GM23338 (cell line): ENCODE measurements around the gene DLG2. TPM values are rescaled to one million over a fixed set of nuclear protein-coding genes. Genes with fewer than 3 reads are reported as not detected.
A peak's percentile ranks its signal among the peaks of the same experiment; 100 is the strongest.

Experiments
- ATAC-seq: fragments of 200-7000 bp; cut with Tn5 transposase; 3 replicates; pipeline ENCODE4 v1.9.1; 2020
- DNase-seq: peaks from one replicate; pipeline ENCODE4 v3.0.0-alpha.2; 2015; ENCODE audit warnings: low spot score
- H2AFZ ChIP-seq: fragments of 200-600 bp; sonication (generic); 2 replicates; pipeline ENCODE4 v1.8.0; 2016; ENCODE audit warnings: antibody characterized with exemption, mild to moderate bottlenecking, moderate library complexity
- H3F3A ChIP-seq: fragments of 200-600 bp; sonication (generic); replicated peaks from 2 replicates; pipeline ENCODE4 v1.8.0; 2017; ENCODE audit warnings: antibody characterized with exemption, mixed run types, low read depth
- H3K27ac ChIP-seq: fragments of 200-600 bp; sonication (generic); 2 replicates; pipeline ENCODE4 v1.6.1; 2016; ENCODE audit warnings: low read depth
- H3K27me3 ChIP-seq: fragments of 200-600 bp; sonication (generic); 2 replicates; pipeline ENCODE4 v1.8.0; 2016; ENCODE audit warnings: mild to moderate bottlenecking, mixed run types, moderate library complexity; ENCODE audit not compliant: insufficient read depth
- H3K36me3 ChIP-seq: fragments of 200-600 bp; sonication (generic); 2 replicates; pipeline ENCODE4 v1.8.0; 2016; ENCODE audit warnings: mild to moderate bottlenecking; ENCODE audit not compliant: insufficient read depth
- H3K4me1 ChIP-seq: fragments of 200-600 bp; sonication (generic); 2 replicates; pipeline ENCODE4 v1.8.0; 2016; ENCODE audit warnings: mild to moderate bottlenecking, moderate library complexity; ENCODE audit not compliant: insufficient read depth
- H3K4me2 ChIP-seq: fragments of 200-600 bp; sonication (generic); 2 replicates; pipeline ENCODE4 v1.7.1; 2017; ENCODE audit warnings: mixed run types
- H3K4me3 ChIP-seq: fragments of 200-600 bp; sonication (generic); 2 replicates; pipeline ENCODE4 v1.6.1; 2016; ENCODE audit warnings: mixed run types
- H3K79me2 ChIP-seq: fragments of 200-600 bp; sonication (generic); replicated peaks from 2 replicates; pipeline ENCODE4 v1.8.0; 2017; ENCODE audit warnings: mild to moderate bottlenecking; ENCODE audit not compliant: insufficient read depth
- H3K9me2 ChIP-seq: fragments of 200-600 bp; sonication (generic); 2 replicates; pipeline ENCODE4 v1.8.0; 2017; ENCODE audit not compliant: insufficient read depth
- H4K20me1 ChIP-seq: fragments of 200-600 bp; sonication (generic); replicated peaks from 2 replicates; pipeline ENCODE4 v1.8.0; 2017; ENCODE audit warnings: mild to moderate bottlenecking; ENCODE audit not compliant: insufficient read depth
- H3K27ac Mint-ChIP-seq: 2 replicates; pipeline ENCODE4 v1.8.0; 2020; ENCODE audit warnings: inconsistent platforms, mild to moderate bottlenecking, moderate library complexity, mixed read lengths
- H3K27me3 Mint-ChIP-seq: 3 replicates; pipeline ENCODE4 v1.8.0; 2022; ENCODE audit warnings: low read depth, mild to moderate bottlenecking, moderate library complexity, mixed read lengths, inconsistent platforms; ENCODE audit not compliant: insufficient read depth, poor library complexity
- H3K36me3 Mint-ChIP-seq: 3 replicates; pipeline ENCODE4 v1.8.0; 2021; ENCODE audit warnings: low read depth, mild to moderate bottlenecking, inconsistent platforms, moderate library complexity, mixed read lengths
- H3K4me1 Mint-ChIP-seq: 3 replicates; pipeline ENCODE4 v1.8.0; 2020; ENCODE audit warnings: mild to moderate bottlenecking, inconsistent platforms, mixed read lengths
- H3K4me3 Mint-ChIP-seq: 3 replicates; pipeline ENCODE4 v1.8.0; 2021; ENCODE audit warnings: moderate library complexity, mild to moderate bottlenecking, inconsistent platforms, mixed read lengths
- H3K9me3 Mint-ChIP-seq: 3 replicates; pipeline ENCODE4 v1.8.0; 2020; ENCODE audit warnings: moderate library complexity, mild to moderate bottlenecking, inconsistent platforms, mixed read lengths
- CREB1 ChIP-seq: fragments of 250-450 bp; sonication (Bioruptor Pico); IDR thresholded peaks from 2 replicates; pipeline ENCODE4 v1.5.0; 2020; ENCODE audit warnings: low read depth, mild to moderate bottlenecking, moderate library complexity
- ETS1 ChIP-seq: IDR thresholded peaks from 2 replicates; pipeline ENCODE4 v1.6.1; 2016; ENCODE audit warnings: antibody characterized with exemption
- EZH2 ChIP-seq: fragments of 200-600 bp; sonication (generic); IDR thresholded peaks from one replicate; pipeline ENCODE4 v1.8.0; 2017; ENCODE audit warnings: antibody characterized with exemption, mild to moderate bottlenecking, low read depth; ENCODE audit not compliant: unreplicated experiment
- EZH2phosphoT487 ChIP-seq: fragments of 200-600 bp; sonication (generic); IDR thresholded peaks from one replicate; pipeline ENCODE4 v1.8.1; 2018; ENCODE audit warnings: antibody characterized with exemption; ENCODE audit not compliant: unreplicated experiment
- JUNB ChIP-seq: IDR thresholded peaks from one replicate; pipeline ENCODE4 v1.6.1; 2016; ENCODE audit warnings: antibody characterized with exemption; ENCODE audit not compliant: unreplicated experiment
- NANOG ChIP-seq: IDR thresholded peaks from 2 replicates; pipeline ENCODE4 v1.6.1; 2016; ENCODE audit warnings: antibody characterized with exemption, borderline replicate concordance
- POLR2AphosphoS5 ChIP-seq: IDR thresholded peaks from 2 replicates; pipeline ENCODE4 v1.6.1; 2016; ENCODE audit warnings: antibody characterized with exemption, low read depth
- STAT1 ChIP-seq: IDR thresholded peaks from one replicate; pipeline ENCODE4 v1.6.1; 2016; ENCODE audit warnings: antibody characterized with exemption; ENCODE audit not compliant: unreplicated experiment
- ZNF114 ChIP-seq: fragments of 250-450 bp; sonication (Bioruptor Pico); IDR thresholded peaks from 2 replicates; pipeline ENCODE4 v1.5.0; 2020; ENCODE audit warnings: mild to moderate bottlenecking, moderate library complexity
- ZNF331 ChIP-seq: fragments of 250-450 bp; sonication (Bioruptor Pico); IDR thresholded peaks from 2 replicates; pipeline ENCODE4 v1.5.0; 2020; ENCODE audit warnings: low read depth, mild to moderate bottlenecking, moderate library complexity
- long read RNA-seq: library from polyadenylated mRNA; unstranded; transcript quantifications from one replicate; pipeline ENCODE4 v2.0.0, GENCODE V29; 2020; ENCODE audit not compliant: unreplicated experiment
- polyA plus RNA-seq: library from polyadenylated mRNA; unstranded; fragments of >200 nt; fragmentation: Nextera tagmentation; extraction: Ambion mirVana; gene quantifications from 2 replicates; pipeline ENCODE4 v1.2.1, GENCODE V29; 2016
- total RNA-seq: library from RNA; depleted of rRNA; stranded (reverse); fragments of >200 nt; shearing (Covaris generic); gene quantifications from 2 replicates; pipeline ENCODE4 v1.2.3, GENCODE V29; 2014; rRNA removed
- TF ChIP-seq, protein P1 (sequence below), 2 experiments: fragments of 200-600 bp in 1 of 2; sonication (generic) in 1 of 2; conservative IDR thresholded peaks; 2 replicates each; pipeline versions ENCODE4 v1.5.1 to v1.6.1; 2016 to 2017; ENCODE audit warnings: antibody characterized with exemption in 2 of 2, low read depth in 2 of 2, mild to moderate bottlenecking in 2 of 2, moderate library complexity in 1 of 2
- TF ChIP-seq, protein P2 (sequence below): fragments of 250-450 bp; sonication (Bioruptor Pico); IDR thresholded peaks from 2 replicates; pipeline ENCODE4 v1.5.0; 2020; ENCODE audit warnings: mild to moderate bottlenecking, moderate library complexity
- TF ChIP-seq, protein P3 (sequence below): IDR thresholded peaks from one replicate; pipeline ENCODE4 v1.6.1; 2018; ENCODE audit warnings: antibody characterized with exemption; ENCODE audit not compliant: unreplicated experiment

Gene DLG2
- 14.4 and 19.8 TPM in 2 replicates for total RNA-seq
- polyA plus RNA-seq = 13.0 and 21.5 TPM in 2 replicates
- long read RNA-seq, partial matches to known transcripts = 0 of 7 reads
- long read RNA-seq, other reads (novel, unspliced or antisense) = 7 of 7 reads

DNA sequence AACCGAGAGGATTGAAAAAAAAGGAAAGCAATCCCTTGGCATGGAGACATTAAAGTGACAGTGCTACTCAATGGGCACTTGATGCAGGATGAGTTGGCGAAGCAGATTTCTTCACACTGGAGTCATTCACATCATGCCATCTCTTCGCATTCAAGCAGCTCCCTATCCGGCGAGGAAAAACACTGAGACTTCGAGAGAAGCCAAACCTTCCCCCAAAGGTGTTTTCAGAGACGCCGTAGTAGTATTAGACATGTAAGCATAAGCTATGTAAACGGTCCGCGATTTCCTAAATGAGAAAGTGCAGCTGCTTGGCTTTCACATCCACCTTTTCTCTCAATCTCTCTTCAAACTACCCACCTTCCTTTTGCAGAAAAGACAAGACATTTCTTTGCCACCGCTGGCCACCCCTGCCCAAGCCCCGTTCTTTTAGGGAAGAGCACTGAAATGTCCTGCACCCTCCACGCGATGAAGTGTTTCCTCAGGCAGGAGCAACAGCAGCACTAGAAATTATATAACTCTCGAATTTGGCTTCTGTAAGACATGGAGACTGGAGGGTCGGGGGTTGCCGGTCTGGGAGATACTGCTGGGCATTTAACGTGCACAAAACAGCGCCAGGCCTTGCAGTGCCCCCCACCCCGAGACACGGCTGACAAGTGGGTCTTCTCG lies at the start of gene DLG2:
TSS of gene DLG2 (minus strand) at position 13 of the 666 bp plus-strand sequence.
- H3K27ac ChIP-seq = peak within 1 kb of the TSS; percentile 88
- Mint-ChIP-seq H3K27ac (peak within 1 kb of the TSS; percentile 96), H3K36me3 (peaks cover 16% of the 10 kb centered on the region; the same call in 2 of the 3 replicates), H3K27me3 (no peaks in the 10 kb centered on the region), H3K4me1 (peaks cover 21% of the 10 kb centered on the region), H3K4me3 (peak within 1 kb of the TSS; percentile 93), H3K9me3 (no peaks in the 10 kb centered on the region; the same call in 2 of the 3 replicates)
- no peaks in the 10 kb centered on the region; the same call in 1 of the 2 replicates for H4K20me1 ChIP-seq
- peak within 1 kb of the TSS; percentile 94 for H3K4me2 ChIP-seq
- H2AFZ ChIP-seq = peak within 1 kb of the TSS; percentile 95
- no peaks in the 10 kb centered on the region for H3K27me3 ChIP-seq
- TF ChIP-seq EZH2phosphoT487 = no peak
- TF ChIP-seq ZNF331 (CRISPR knock-in tag) = no peak
- TF ChIP-seq ZNF114 = no peak
- TF ChIP-seq POLR2AphosphoS5 = no peak
- no peak for TF ChIP-seq CREB1
- TF ChIP-seq ETS1 = no peak
- TF ChIP-seq, protein P1, sequence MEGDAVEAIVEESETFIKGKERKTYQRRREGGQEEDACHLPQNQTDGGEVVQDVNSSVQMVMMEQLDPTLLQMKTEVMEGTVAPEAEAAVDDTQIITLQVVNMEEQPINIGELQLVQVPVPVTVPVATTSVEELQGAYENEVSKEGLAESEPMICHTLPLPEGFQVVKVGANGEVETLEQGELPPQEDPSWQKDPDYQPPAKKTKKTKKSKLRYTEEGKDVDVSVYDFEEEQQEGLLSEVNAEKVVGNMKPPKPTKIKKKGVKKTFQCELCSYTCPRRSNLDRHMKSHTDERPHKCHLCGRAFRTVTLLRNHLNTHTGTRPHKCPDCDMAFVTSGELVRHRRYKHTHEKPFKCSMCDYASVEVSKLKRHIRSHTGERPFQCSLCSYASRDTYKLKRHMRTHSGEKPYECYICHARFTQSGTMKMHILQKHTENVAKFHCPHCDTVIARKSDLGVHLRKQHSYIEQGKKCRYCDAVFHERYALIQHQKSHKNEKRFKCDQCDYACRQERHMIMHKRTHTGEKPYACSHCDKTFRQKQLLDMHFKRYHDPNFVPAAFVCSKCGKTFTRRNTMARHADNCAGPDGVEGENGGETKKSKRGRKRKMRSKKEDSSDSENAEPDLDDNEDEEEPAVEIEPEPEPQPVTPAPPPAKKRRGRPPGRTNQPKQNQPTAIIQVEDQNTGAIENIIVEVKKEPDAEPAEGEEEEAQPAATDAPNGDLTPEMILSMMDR (conservative IDR thresholded peaks at IDR 0.05; ENCODE audit: low read depth in 2 of 2) = no peak
- TF ChIP-seq NANOG = no peak
- TF ChIP-seq, protein P2, sequence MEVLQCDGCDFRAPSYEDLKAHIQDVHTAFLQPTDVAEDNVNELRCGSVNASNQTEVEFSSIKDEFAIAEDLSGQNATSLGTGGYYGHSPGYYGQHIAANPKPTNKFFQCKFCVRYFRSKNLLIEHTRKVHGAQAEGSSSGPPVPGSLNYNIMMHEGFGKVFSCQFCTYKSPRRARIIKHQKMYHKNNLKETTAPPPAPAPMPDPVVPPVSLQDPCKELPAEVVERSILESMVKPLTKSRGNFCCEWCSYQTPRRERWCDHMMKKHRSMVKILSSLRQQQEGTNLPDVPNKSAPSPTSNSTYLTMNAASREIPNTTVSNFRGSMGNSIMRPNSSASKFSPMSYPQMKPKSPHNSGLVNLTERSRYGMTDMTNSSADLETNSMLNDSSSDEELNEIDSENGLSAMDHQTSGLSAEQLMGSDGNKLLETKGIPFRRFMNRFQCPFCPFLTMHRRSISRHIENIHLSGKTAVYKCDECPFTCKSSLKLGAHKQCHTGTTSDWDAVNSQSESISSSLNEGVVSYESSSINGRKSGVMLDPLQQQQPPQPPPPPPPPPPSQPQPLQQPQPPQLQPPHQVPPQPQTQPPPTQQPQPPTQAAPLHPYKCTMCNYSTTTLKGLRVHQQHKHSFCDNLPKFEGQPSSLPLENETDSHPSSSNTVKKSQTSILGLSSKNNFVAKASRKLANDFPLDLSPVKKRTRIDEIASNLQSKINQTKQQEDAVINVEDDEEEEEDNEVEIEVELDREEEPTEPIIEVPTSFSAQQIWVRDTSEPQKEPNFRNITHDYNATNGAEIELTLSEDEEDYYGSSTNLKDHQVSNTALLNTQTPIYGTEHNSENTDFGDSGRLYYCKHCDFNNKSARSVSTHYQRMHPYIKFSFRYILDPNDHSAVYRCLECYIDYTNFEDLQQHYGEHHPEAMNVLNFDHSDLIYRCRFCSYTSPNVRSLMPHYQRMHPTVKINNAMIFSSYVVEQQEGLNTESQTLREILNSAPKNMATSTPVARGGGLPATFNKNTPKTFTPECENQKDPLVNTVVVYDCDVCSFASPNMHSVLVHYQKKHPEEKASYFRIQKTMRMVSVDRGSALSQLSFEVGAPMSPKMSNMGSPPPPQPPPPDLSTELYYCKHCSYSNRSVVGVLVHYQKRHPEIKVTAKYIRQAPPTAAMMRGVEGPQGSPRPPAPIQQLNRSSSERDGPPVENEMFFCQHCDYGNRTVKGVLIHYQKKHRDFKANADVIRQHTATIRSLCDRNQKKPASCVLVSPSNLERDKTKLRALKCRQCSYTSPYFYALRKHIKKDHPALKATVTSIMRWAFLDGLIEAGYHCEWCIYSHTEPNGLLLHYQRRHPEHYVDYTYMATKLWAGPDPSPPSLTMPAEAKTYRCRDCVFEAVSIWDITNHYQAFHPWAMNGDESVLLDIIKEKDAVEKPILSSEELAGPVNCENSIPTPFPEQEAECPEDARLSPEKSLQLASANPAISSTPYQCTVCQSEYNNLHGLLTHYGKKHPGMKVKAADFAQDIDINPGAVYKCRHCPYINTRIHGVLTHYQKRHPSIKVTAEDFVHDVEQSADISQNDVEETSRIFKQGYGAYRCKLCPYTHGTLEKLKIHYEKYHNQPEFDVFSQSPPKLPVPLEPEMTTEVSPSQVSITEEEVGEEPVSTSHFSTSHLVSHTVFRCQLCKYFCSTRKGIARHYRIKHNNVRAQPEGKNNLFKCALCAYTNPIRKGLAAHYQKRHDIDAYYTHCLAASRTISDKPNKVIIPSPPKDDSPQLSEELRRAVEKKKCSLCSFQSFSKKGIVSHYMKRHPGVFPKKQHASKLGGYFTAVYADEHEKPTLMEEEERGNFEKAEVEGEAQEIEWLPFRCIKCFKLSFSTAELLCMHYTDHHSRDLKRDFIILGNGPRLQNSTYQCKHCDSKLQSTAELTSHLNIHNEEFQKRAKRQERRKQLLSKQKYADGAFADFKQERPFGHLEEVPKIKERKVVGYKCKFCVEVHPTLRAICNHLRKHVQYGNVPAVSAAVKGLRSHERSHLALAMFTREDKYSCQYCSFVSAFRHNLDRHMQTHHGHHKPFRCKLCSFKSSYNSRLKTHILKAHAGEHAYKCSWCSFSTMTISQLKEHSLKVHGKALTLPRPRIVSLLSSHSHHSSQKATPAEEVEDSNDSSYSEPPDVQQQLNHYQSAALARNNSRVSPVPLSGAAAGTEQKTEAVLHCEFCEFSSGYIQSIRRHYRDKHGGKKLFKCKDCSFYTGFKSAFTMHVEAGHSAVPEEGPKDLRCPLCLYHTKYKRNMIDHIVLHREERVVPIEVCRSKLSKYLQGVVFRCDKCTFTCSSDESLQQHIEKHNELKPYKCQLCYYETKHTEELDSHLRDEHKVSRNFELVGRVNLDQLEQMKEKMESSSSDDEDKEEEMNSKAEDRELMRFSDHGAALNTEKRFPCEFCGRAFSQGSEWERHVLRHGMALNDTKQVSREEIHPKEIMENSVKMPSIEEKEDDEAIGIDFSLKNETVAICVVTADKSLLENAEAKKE (CRISPR knock-in tag) = no peak
- TF ChIP-seq STAT1 = no peak
- no peak for TF ChIP-seq EZH2
- no peak for TF ChIP-seq JUNB
- TF ChIP-seq, protein P3, sequence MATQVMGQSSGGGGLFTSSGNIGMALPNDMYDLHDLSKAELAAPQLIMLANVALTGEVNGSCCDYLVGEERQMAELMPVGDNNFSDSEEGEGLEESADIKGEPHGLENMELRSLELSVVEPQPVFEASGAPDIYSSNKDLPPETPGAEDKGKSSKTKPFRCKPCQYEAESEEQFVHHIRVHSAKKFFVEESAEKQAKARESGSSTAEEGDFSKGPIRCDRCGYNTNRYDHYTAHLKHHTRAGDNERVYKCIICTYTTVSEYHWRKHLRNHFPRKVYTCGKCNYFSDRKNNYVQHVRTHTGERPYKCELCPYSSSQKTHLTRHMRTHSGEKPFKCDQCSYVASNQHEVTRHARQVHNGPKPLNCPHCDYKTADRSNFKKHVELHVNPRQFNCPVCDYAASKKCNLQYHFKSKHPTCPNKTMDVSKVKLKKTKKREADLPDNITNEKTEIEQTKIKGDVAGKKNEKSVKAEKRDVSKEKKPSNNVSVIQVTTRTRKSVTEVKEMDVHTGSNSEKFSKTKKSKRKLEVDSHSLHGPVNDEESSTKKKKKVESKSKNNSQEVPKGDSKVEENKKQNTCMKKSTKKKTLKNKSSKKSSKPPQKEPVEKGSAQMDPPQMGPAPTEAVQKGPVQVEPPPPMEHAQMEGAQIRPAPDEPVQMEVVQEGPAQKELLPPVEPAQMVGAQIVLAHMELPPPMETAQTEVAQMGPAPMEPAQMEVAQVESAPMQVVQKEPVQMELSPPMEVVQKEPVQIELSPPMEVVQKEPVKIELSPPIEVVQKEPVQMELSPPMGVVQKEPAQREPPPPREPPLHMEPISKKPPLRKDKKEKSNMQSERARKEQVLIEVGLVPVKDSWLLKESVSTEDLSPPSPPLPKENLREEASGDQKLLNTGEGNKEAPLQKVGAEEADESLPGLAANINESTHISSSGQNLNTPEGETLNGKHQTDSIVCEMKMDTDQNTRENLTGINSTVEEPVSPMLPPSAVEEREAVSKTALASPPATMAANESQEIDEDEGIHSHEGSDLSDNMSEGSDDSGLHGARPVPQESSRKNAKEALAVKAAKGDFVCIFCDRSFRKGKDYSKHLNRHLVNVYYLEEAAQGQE = no peak
- H3K36me3 ChIP-seq = peaks cover 17% of the 10 kb centered on the region; the same call in 1 of the 2 replicates
- H3F3A ChIP-seq = peaks cover 9% of the 10 kb centered on the region; the same call in 1 of the 2 replicates
- peaks cover 40% of the 10 kb centered on the region for H3K79me2 ChIP-seq
- peaks cover 17% of the 10 kb centered on the region; the same call in 1 of the 2 replicates for H3K4me1 ChIP-seq
- peak; percentile 17 for ATAC-seq
- peak within 1 kb of the TSS; percentile 71 for H3K4me3 ChIP-seq
- DNase-seq = peak; percentile 23
- no peaks in the 10 kb centered on the region for H3K9me2 ChIP-seq
